ENCODE results near the gene CA4. TPM values are rescaled to one million over a fixed set of nuclear protein-coding genes. Genes with fewer than 3 reads are reported as not detected.
A peak's percentile ranks its signal among the peaks of the same experiment; 100 is the strongest.

The CA4 gene
- total RNA-seq, 2 donors from 2014 or later: 0.96 to 4.7 TPM

GRCh38 chr17:60128171-60128859, 21.5 kb upstream of the CA4 start:
- Histone ChIP-seq H3K9me3 (no peaks in the 10 kb centered on the region), H3K27me3 (replicated peaks; ENCODE audit: insufficient read depth) (no peaks in the 10 kb centered on the region), H3K27ac (no peak overlapping the region), H3K4me1 (replicated peaks) (no peaks in the 10 kb centered on the region), H3K36me3 (no peaks in the 10 kb centered on the region), H3K4me3 (no peak overlapping the region)
- peak; percentile 0 for DNase-seq (ENCODE audit: low spot score)
- 72% methylated on average over 8 of the region's 8 CpGs for WGBS
- intact Hi-C loops (cut with DNase I): no loop called here
- TF ChIP-seq POLR2AphosphoS5 (IDR thresholded peaks at IDR 0.05) (no peak), POLR2A (IDR thresholded peaks at IDR 0.05) (no peak), CTCF (IDR thresholded peaks at IDR 0.05) (no peak)

- Histone ChIP-seq H3K4me1 (replicated peaks) (no peaks in the 10 kb centered on the region), H3K4me3 (no peak overlapping the region), H3K27me3 (replicated peaks; ENCODE audit: insufficient read depth) (no peaks in the 10 kb centered on the region), H3K9me3 (no peaks in the 10 kb centered on the region), H3K27ac (no peak overlapping the region), H3K36me3 (no peaks in the 10 kb centered on the region)
- no peak for TF ChIP-seq POLR2A (IDR thresholded peaks at IDR 0.05)
- TF ChIP-seq POLR2AphosphoS5 (IDR thresholded peaks at IDR 0.05): no peak
- TF ChIP-seq CTCF (IDR thresholded peaks at IDR 0.05): no peak
- 87% methylated on average over 4 of the region's 4 CpGs for WGBS
- no peak for DNase-seq (ENCODE audit: low spot score)
- intact Hi-C loops (cut with DNase I): no loop called here
These were observed 20.6 kb upstream of the CA4 start for GRCh38 chr17:60129164-60129563.

- 87% methylated on average over 3 of the region's 3 CpGs for WGBS
- no peaks in the 10 kb centered on the region for H3K4me1 ChIP-seq (replicated peaks)
- H3K36me3 ChIP-seq: no peaks in the 10 kb centered on the region
- TF ChIP-seq POLR2A (IDR thresholded peaks at IDR 0.05): no peak
- no peak for TF ChIP-seq POLR2AphosphoS5 (IDR thresholded peaks at IDR 0.05)
- no peak for TF ChIP-seq CTCF (IDR thresholded peaks at IDR 0.05)
- H3K4me3 ChIP-seq: no peak overlapping the region
- H3K27ac ChIP-seq: no peak overlapping the region
- no peaks in the 10 kb centered on the region for H3K27me3 ChIP-seq (replicated peaks; ENCODE audit: insufficient read depth)
- H3K9me3 ChIP-seq: no peaks in the 10 kb centered on the region
- intact Hi-C loops (cut with DNase I): no loop called here
- DNase-seq (ENCODE audit: low spot score): no peak
These were observed 19.3 kb upstream of the CA4 start for GRCh38 chr17:60130466-60130865.

GRCh38 chr17:60134396-60135150, 15.2 kb upstream of the CA4 start:
- H3K9me3 ChIP-seq: no peaks in the 10 kb centered on the region
- intact Hi-C loops (cut with DNase I): no loop called here

GRCh38 chr17:60135151-60135950, 14.4 kb upstream of the CA4 start:
- Histone ChIP-seq H3K36me3 (no peaks in the 10 kb centered on the region), H3K9me3 (no peaks in the 10 kb centered on the region), H3K4me3 (peak overlapping the region; percentile 48 to 51), H3K27me3 (replicated peaks; ENCODE audit: insufficient read depth) (peaks cover 13% of the 10 kb centered on the region), H3K27ac (peak overlapping the region; percentile 25 to 40), H3K4me1 (replicated peaks) (peaks cover 3% of the 10 kb centered on the region)
- intact Hi-C loops (cut with DNase I): no loop called here
- TF ChIP-seq POLR2AphosphoS5 (IDR thresholded peaks at IDR 0.05) (peak; percentile 93), CTCF (IDR thresholded peaks at IDR 0.05) (no peak), POLR2A (IDR thresholded peaks at IDR 0.05) (peak; percentile 38)
- 2% methylated on average over 54 of the region's 54 CpGs for WGBS
- DNase-seq (ENCODE audit: low spot score): peak; percentile 85

More at GRCh38 chr17:60134396-60135150, 15.2 kb upstream of the CA4 start:
- Histone ChIP-seq H3K4me1 (replicated peaks) (no peaks in the 10 kb centered on the region), H3K27me3 (replicated peaks; ENCODE audit: insufficient read depth) (peaks cover 10% of the 10 kb centered on the region), H3K36me3 (no peaks in the 10 kb centered on the region), H3K27ac (peak overlapping the region in 1 of 2 donors; percentile 25), H3K4me3 (peak overlapping the region; percentile 48 to 51)
- DNase-seq (ENCODE audit: low spot score): no peak
- no peak for TF ChIP-seq POLR2AphosphoS5 (IDR thresholded peaks at IDR 0.05)
- no peak for TF ChIP-seq POLR2A (IDR thresholded peaks at IDR 0.05)
- 8% methylated on average over 16 of the region's 16 CpGs for WGBS

Data from prostate gland (tissue), 2 donors.